GM10266 (cell line): Measurements from ENCODE around the gene GJA5.

ENCODE experiments used
- DNase-seq: peaks from one replicate; pipeline ENCODE4 v3.0.0; 2012; ENCODE audit errors: extremely low spot score
- TF ChIP-seq, protein P1 (sequence below): IDR thresholded peaks from 2 replicates; pipeline ENCODE4 v1.5.1; 2012; ENCODE audit warnings: mild to moderate bottlenecking, low read depth; ENCODE audit not compliant: control insufficient read depth, insufficient read depth; ENCODE audit errors: missing control alignments

GJA5 gene

DNA sequence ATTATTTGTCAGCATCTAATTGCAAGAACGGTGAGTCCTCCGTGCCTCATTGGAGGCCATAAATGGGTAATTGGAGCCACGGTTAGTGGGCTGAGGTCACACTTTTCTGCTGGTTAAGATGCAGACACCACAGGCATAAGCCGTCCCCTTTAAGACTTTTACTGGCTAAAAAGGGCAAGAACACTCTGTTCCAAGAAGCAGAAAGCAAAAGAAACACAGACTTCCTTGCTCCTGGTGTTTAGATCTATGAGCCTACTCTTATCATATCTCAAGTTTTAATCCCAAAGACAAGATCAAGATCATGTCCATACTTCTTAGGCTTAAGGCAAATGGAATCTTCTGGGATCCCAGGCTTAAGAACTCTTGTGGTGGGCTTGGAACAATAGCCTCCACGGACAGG lies 17.3 kb upstream of the GJA5 start:
- TF ChIP-seq, protein P1, sequence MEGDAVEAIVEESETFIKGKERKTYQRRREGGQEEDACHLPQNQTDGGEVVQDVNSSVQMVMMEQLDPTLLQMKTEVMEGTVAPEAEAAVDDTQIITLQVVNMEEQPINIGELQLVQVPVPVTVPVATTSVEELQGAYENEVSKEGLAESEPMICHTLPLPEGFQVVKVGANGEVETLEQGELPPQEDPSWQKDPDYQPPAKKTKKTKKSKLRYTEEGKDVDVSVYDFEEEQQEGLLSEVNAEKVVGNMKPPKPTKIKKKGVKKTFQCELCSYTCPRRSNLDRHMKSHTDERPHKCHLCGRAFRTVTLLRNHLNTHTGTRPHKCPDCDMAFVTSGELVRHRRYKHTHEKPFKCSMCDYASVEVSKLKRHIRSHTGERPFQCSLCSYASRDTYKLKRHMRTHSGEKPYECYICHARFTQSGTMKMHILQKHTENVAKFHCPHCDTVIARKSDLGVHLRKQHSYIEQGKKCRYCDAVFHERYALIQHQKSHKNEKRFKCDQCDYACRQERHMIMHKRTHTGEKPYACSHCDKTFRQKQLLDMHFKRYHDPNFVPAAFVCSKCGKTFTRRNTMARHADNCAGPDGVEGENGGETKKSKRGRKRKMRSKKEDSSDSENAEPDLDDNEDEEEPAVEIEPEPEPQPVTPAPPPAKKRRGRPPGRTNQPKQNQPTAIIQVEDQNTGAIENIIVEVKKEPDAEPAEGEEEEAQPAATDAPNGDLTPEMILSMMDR, result no peak
- DNase-seq, result no peak

- TF ChIP-seq, protein P1, result no peak
- no peak for DNase-seq
Measured at GRCh38 chr1:147773215-147773715, 12.9 kb upstream of the GJA5 start.

DNA sequence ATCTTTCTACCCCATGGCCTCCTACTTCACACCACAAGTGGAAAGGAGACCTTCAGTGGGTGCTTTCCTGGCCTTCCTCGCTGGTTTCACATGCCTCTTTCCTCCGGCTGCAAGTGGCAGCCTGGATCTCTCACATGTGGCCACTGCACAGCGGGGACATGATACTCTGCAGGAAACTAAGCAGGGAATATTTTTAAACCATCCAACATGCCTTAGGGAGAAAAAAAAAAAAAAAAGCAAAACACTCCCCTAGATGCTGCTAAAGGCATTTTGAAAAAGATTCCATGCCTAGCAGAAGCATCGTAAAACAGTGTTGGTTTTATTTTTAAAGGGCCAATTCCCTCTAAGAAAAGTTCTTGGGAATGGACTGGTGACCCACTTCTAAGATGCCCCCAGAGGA lies 12.2 kb upstream of the GJA5 start:
- no peak for DNase-seq
- TF ChIP-seq, protein P1, result no peak

DNA sequence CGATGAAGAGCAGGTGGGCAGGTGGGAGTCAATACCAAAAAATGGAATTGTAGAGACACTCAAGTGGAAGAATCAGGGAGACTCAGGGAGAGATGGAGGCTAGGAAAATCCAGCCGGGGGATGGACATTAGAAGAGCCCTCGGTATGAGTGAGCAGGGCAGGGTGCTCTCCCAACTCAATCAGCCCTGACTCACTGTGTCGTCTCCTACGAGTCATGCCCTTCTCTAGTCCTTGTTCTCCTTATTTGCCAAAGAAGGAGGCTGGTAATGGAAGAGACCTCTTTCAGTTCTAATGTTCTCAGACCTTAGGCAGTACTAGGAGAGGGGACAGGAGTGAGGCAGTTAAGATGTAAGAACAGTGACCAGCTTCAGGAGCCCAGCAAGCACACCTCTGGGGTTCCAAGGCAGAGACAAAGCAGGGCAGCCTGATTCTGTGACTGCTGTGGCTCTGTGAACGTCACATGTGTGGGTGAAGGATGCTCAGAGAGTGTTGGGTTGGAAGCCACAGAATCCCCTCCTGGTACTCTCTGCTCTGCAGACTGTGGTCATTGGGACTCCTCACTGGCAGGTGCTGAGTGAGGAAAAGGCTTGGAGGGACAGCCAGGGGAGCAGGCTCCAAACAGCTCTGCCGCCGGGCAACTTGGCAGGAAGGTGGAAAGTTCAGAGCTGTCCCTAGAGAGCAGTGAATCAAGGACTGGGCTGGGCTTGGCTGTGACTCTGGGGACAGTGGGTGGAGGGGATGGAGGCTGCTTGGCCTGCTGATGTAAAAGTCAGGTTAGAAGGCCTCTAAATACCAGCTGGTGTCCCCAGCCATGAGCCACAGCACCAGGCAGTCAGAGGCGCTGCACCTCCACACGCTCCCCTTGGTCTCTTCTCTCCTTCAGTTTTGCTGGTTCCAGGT lies 11.1 kb upstream of the GJA5 start:
- TF ChIP-seq, protein P1, result no peak
- no peak for DNase-seq

GRCh38 chr1:147769106-147769505 lies 8.7 kb upstream of the GJA5 start:
- TF ChIP-seq, protein P1, result no peak

GRCh38 chr1:147768582-147768981 lies 8.2 kb upstream of the GJA5 start:
- DNase-seq, result no peak
- TF ChIP-seq, protein P1, result no peak

More at GRCh38 chr1:147769106-147769505, 8.7 kb upstream of the GJA5 start:
- no peak for DNase-seq

DNA sequence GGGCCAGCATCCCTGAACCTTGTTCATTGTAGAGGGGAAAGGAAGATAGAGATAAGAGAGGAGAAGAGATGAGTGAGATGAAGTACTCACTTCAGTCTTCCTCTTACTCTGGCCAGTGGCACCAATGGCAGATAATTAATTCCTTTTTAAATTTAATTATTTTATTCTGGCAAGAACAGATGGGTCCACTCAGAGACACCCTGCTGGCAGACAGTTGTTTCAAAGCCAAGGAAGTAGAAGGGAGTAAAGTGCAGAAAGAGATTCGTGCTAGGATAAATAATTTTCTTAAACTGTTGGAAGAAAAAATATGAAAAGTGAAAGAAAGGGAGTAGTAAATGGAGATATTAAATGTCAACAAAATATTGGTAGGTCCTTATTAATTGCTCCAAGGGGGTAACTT lies 7.7 kb upstream of the GJA5 start:
- TF ChIP-seq, protein P1, result no peak
- DNase-seq, result no peak
